ENCODE data around the gene MLEC. TPM values are rescaled to one million over a fixed set of nuclear protein-coding genes. Genes with fewer than 3 reads are reported as not detected.
"Not testable (repeated sequence)": the region's sequence is repeated elsewhere in the genome, so short reads cannot be mapped to it uniquely, and the experiment has no call there.

Gene MLEC
- total RNA-seq, 1 donor from 2014 or later, result 335 TPM

DNA sequence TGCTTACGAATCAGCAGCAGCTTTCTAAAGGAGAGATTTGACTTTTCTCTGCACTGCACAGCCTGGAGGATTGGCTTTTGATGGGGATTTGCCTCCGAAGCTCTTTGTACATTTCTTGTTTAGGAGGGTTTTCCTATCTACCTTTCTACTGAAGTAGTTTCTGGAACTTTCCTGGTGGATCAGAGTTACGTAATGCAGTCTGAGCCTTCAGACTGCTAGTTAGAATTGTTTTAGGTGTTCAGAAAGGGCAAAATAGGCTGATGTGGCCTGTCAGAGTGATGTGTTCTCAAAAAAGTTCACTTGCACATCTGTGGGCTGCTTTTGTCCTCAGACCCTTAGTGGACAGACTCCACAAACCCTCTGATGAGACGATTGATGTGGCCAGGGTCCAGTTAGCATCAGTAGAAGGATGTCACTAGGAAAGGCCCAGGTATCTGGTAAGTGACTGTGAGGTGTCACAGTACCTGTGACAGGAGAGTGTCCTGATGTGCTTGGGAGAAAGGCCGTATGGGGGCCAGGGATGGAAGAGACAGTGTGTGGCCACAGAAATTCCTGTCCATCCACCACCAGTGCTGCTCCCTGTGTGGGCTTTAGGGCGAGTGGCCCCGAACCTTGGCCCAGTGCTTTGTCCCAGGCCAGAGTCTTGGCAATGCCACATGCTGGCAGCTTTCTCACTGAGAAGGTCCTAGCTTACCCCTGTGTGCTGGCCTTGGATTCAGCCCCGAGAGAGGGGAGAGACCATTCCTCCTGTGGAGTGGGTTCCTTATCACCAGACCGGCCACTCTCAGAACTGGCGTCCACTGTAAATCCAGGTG is 34.2 kb downstream of the MLEC start:
- DNase-seq (ENCODE audit: low spot score), result no peak

DNA sequence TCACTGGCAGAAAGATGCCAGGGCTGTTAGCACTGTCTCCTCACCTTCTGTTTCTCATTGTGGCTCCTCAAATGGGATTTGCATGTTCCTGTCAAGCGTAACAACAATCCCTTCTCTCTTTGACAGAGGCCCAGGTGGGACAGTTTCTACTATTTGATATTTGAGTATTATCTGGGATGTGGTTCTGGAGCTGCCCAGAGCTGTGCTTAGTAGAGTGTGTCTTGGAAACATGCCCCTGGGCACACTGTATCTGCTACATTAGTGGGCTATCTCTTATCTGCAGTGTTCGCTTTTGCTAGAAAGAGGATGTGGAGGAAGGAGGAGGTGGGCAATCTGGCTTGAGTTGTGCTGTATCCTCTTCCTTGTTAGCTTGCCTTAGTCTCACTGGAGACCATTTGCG is 34.9 kb downstream of the MLEC start:
- no peak for DNase-seq (ENCODE audit: low spot score)

DNA sequence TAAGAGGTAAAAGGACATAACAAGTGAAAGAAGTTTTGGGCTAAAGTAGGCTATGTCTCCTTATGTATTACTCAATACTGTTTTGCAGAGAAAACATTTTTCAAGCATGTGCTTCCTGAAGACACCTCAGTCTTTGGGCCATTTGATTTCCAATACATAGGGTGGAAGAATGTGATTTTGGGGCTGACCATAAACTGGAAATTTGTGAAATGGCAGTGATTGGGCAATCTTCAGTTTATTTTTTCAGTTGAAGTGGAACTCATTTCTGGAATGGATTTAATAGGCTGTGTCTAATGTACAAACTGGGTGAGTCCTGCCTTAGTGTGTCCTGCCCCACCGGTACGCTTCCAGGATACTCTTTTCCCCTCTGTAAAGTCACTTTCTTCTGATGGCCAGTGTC is 35.8 kb downstream of the MLEC start:
- DNase-seq (ENCODE audit: low spot score), result no peak

DNA sequence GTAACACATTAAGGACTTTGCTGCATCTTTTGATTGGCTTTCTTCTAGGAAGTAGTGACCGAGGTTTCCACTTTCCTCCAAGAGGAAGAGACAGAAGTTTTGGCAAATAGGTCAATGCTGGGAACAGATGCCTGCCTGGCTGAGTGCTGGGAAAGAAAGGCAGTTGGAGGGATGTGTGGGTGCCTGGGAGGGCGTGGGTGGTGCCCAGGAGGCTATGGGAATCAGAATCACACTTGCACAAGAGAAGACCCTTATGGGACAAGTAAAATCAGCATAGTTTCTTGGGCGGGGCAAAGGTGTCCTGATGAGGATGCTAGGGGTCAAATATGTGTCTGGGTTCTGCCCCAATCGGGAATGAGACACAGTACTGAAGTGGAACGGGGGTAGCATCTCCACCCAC is 37.8 kb downstream of the MLEC start:
- no peak for DNase-seq (ENCODE audit: low spot score)

DNA sequence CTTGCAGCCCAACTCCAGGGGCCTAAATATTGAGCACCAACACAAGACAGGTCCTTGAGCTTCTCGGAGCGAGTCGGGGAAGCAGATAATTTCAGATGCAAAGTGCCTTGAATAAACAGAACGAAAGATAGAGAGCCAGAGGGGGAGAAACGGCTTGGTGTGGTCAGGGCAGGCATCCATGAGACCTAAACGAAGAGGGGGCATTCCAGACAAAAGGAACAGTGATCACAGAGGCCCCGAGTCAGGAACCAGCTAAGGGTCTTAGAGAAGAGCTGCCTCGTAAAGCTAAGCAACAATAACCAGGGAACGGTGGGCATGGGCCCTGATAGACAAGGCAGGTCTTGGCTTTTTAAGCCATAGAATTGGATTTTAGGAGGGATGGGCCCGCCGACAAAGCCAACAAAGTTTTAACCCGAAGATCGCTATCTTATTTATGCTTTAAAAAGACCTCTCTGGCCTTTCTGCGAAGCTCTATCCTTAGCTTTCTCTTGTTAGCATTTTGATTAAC is 38.3 kb downstream of the MLEC start:
- DNase-seq (ENCODE audit: low spot score), result no peak

DNA sequence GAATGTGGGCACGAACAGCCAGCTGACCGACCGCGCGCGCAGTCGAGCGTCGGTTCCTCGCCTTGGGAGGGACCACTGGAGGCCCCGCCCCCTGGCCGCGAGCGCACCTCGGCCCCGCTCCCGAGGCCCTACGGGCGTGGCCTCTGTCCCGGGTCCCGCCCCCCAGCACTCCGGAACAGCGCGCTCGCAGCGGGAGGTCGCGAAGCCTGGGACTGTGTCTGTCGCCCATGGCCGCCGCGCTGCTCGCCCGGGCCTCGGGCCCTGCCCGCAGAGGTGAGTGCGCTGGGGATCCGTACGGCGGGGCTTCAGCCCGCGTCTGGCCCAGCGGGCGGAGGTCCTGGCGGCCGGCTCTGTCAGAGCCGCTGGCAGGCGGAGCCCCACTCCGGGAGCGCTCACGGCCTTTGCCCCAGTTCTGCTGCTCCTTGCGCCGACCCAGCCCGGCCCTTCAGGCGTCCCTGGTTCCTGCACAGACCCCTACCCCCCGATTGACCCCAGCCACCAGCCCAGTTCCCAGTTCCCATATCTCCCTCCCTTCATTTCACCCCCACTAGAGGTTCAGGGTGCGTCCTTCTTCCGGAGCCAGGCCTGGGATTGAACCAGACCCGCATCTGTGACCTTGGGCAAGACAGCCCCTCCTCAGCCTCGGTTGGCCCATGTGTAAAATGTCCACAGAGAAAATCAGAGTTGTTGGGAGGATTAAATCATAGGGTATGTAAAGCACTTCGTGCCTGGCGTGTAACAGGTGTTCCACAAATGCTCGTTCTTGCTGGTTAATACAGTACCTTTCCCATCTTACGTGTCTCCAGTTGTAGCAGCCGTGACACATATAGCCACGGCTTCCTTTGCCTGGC is 38.9 kb downstream of the MLEC start, which contains the start of gene ACADS:
Gene ACADS (plus strand): TSS at position 168 of the 851 bp plus-strand sequence. CDS start 60 bp downstream, at position 228.
- peak; percentile 91 for DNase-seq (ENCODE audit: low spot score)

DNA sequence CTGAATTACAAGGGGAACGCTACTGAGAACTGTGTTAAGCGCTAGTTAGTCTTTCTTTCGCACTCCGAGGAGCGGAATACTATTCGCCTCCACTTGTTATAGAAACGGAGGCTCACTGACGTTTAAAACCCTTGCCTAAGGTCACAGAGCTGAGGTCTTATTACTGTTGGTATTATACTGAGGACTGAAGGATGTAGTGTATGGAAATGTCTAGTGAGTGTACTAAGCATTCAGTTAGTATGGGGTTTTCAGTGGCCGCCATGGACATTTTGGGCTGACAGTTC is 39.5 kb downstream of the MLEC start:
- DNase-seq (ENCODE audit: low spot score), result no peak

DNA sequence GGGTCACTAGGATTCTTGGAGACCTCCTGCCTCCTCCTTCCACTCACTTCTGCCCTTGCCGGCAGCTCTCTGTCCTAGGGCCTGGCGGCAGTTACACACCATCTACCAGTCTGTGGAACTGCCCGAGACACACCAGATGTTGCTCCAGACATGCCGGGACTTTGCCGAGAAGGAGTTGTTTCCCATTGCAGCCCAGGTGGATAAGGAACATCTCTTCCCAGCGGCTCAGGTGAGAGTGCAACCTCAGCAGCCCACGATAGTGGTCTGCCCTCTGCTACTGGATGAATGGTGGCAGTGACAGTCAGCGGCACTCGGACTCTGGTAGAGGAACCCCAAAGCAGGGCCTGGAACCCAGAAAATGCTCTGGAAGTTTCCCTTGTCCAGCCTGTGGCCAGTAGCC is 40.0 kb downstream of the MLEC start:
- DNase-seq (ENCODE audit: low spot score), result no peak

DNA sequence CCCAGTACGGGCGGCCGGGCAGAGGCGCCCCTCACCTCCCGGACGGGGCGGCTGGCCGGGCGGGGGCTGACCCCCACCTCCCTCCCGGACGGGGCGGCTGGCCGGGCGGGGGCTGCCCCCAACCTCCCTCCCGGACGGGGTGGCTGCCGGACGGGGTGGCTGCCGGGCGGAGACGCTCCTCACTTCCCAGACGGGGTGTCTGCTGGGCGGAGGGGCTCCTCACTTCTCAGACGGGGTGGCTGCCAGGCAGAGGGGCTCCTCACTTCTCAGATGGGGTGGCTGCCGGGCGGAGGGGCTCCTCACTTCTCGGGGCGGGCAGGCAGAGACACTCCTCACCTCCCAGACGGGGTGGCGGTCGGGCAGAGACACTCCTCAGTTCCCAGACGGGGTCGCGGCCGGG is 45.2 kb downstream of the MLEC start:
- not testable (repeated sequence) for DNase-seq (ENCODE audit: low spot score)

DNA sequence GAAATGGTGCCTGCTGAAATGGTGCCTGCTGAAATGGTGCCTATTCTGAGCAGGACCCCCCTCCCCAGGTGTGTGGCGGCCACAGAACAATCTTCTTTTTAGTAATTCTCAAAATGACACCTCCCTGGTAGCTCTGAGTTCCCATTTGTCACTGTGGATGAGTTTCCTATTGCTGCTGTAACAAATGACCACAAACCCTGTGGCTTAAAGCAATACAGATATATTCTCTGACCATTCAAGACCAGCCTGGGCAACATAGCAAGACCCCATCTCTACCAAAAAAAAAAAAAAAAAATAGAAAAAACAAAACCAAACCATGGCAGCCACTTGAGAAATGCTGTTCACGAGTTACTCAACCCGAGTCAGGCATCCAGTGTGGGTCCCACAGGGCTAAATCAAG is 46.6 kb downstream of the MLEC start:
- DNase-seq (ENCODE audit: low spot score), result no peak

DNA sequence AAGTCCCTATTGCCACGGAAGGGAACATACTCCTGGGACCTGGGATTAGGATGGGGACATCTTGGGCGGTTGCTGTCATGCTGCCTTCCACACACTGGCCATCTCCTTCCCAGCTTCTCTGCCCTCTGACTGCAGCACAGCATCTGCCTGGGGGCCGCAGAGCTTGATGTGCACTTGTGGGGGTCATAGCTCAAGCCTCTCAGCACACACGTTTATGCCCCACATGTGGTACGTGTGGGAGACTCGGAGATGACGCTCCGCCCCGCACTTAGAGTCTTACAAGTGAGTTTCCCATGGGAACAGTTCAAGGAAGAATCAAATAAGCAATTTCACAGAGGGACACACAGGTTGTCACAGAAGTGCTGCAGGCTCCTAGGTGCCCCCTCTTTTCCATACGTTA is 47.3 kb downstream of the MLEC start:
- no peak for DNase-seq (ENCODE audit: low spot score)

DNA sequence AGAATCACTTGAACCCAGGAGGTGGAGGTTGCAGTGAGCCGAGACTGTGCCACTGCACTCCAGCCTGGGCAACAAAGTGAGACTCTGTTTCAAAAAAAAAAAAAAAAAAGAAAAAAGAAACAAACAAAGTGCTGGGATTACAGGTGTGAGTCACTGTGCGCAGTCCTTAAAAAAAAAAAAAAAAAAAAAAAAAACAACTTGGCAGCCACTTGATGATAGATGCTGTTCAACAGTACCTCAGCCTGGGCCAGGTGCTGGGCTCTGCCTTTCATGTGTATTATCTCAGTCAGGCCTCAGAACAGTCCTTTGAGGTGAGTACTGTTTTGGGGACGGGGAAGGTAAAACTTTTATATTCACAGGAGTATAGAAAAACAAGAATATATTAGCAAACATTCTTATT is 48.2 kb downstream of the MLEC start:
- DNase-seq (ENCODE audit: low spot score), result no peak

DNA sequence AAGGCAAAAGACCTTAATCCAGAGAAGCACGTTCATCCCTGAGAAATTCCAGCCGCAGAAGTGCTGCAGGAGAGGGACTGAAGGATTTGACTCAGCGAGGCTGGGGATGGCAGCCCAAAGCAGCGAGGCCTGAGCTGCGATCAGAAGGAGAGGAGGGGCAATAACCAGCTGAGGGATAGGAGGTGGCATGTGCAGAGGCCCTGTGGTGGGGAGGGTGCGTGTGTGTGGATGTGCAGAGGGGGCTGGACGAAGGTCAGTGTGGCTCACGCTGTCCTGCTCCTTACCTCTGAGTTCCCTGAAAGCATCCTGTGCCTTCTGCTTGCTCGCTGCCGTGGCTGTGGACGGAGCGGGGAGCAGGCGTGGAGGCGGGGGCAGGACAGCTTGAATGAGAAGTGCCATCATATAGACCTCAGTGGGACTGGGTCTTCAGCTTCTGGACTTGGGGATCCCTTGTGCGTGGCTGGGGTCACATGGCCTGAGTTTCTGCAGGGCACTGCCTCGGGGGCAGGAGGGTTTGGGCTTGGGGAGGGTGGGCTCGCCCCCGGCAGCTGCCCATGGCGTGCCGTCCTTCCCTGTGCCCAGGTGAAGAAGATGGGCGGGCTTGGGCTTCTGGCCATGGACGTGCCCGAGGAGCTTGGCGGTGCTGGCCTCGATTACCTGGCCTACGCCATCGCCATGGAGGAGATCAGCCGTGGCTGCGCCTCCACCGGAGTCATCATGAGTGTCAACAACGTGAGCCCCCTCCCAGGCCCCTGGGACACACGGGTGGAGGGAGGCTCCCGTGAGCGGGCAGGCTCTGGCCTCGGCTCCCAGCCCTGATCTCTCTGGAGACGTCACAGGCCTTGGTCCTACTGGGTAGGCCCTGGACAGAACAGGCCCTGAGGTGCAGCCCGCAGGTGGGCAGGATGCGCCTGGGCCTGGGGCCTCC is 49.7 kb downstream of the MLEC start:
- DNase-seq (ENCODE audit: low spot score), result no peak

DNA sequence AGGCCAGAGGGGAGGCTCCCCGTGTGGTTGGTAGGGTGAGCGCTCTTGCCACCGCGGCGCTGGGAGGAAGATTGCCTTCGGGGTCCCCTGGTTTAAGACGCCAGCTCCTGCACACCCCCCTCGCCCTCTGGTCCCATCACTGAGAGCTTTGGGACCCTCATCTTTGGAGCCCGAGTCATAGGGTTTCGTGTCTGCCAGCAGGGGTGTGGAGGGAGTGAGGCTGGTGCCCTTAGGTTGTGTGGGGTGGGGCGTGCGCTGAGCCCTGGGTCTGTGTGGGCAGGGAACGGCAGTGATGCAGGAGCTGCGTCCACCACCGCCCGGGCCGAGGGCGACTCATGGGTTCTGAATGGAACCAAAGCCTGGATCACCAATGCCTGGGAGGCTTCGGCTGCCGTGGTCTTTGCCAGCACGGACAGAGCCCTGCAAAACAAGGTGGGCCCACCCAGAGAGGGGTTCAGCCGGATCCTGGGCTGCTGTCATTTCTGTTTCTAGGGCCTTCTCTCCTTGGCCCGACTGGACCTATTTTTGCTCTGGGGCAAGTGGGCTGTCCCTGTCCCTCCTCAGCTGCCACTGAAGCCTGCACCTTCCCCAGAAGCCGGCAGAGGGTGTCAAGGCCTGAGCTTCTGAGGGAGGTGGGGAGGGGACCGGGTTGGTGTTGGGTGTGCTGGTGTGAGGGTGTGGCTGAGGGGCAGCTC is 50.8 kb downstream of the MLEC start:
- no peak for DNase-seq (ENCODE audit: low spot score)

DNA sequence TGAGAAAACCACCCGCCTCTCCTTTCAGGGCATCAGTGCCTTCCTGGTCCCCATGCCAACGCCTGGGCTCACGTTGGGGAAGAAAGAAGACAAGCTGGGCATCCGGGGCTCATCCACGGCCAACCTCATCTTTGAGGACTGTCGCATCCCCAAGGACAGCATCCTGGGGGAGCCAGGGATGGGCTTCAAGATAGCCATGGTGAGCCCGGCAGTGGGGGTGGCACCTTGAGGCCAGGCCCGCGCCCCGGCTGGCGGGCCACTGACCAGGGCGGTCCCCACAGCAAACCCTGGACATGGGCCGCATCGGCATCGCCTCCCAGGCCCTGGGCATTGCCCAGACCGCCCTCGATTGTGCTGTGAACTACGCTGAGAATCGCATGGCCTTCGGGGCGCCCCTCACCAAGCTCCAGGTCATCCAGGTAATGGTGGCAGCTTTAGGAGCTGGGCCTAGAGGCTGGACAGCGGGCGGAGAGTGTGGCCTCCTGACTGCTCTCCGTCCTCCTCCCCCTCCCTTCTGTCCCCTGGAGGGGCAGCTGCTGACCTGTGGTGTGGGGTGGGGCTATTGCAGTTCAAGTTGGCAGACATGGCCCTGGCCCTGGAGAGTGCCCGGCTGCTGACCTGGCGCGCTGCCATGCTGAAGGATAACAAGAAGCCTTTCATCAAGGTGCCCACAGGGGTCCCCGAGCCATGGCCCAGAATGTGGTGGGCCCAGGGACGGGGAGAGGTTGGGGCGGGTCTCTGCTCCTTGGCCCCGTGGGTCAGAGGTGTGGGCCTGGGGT is 51.5 kb downstream of the MLEC start:
- no peak for DNase-seq (ENCODE audit: low spot score)

DNA sequence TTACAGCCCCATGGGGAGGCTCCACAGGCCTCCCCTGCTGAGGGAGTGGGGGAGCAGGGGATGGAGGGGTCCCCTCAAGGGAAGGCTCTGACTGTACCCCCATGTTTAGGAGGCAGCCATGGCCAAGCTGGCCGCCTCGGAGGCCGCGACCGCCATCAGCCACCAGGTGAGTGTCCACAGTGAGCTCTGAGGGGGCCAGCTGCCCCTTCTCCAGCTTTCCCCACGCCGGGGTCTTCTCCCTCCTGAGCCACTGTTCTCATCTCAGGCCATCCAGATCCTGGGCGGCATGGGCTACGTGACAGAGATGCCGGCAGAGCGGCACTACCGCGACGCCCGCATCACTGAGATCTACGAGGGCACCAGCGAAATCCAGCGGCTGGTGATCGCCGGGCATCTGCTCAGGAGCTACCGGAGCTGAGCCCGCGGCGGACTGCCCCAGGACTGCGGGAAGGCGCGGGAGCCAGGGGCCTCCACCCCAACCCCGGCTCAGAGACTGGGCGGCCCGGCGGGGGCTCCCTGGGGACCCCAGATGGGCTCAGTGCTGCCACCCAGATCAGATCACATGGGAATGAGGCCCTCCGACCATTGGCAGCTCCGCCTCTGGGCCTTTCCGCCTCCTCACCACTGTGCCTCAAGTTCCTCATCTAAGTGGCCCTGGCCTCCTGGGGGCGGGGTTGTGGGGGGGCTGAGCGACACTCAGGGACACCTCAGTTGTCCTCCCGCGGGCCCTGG is 52.2 kb downstream of the MLEC start:
- no peak for DNase-seq (ENCODE audit: low spot score)

DNA sequence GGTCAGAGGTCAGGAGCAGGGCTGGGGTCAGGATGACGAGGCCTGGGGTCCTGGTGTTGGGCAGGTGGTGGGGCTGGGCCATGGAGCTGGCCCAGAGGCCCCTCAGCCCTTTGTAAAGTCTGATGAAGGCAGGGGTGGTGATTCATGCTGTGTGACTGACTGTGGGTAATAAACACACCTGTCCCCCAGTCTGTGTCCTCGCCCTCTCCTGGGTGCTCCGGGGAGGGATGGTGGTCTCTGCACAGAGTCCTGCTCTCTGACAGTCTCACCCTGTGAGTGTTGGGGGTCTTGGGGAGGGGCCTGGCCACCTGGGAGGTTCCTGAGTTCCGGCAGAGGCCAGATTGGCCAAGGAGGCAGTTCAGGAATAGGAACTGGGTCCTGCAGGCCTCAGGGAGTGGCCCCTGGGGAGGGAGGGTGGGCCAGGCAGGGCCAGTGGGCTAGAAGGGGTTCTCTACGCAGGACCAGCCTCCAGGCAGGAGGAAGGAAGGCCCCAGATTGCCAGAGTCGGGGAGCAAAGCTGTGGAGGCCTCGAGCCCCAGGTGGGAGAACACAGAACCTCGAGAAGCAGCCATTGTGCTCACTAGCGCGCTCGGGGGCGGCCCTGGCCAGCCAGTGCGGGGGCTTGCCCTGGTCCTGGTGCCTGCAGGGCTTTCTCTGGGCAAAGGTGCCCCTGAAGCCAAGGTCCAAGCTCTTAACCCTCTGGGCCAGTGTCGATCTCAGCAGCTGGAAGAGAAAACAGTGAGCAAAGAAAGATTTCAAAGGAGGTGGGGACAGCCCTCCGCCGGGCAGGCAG is 53.1 kb downstream of the MLEC start:
- no peak for DNase-seq (ENCODE audit: low spot score)

DNA sequence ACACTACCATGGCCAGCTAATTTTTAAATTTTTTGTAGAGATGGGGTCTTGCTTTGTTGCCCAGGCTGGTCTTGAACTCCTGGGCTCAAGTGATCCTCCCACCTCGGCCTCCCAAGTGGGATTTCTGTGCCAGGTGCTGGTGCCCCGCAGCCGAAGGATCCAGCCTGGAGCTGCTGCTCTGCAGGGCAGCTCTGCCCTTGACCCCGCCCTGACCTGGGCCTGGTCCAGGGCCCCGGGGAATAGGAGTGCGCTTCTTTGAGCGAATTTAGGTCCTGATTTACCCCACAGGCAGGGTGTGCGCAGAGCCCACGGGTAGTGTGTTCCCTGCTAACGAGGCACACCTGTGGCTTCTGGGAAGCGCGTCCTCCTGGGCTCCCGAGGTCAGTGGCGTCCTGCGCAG is 53.9 kb downstream of the MLEC start:
- no peak for DNase-seq (ENCODE audit: low spot score)
